ENCODE results near the gene TRIM2.

GRCh38 chr4:153261914-153262313 lies 57.7 kb downstream of the TRIM2 start:
- no peak for TF ChIP-seq EZH2 (IDR thresholded peaks at IDR 0.05; ENCODE audit: borderline replicate concordance, low read depth, low read length, poor library complexity, severe bottlenecking)
- TF ChIP-seq CTCF (conservative IDR thresholded peaks at IDR 0.05; ENCODE audit: low read depth, low read length), result no peak

All from A673 (cell line).